ENCODE results near the gene CLIC4.

The CLIC4 gene

DNA sequence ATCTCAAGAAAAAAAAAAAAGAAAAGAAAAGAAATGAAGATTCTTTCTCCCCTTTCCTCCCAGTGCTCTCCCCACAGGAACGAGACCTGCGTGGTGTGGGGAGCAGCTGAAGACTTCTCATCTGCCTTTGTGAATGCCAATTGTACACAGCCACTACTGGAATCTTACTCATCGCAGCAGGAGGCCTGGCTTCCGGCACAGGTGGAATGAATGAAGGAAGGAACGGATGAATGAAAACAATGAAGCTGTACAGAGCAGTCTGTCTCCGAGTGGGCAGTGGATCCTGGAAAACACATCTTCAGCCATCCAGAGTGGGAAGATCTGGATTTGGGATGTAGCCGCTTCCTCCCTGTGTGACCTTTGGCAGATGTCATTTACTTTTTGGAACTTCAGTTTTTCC, 119.9 kb downstream of the CLIC4 start:
- no peak for DNase-seq
- in situ Hi-C loops (cut with HindIII; ENCODE audit: low pct_ligation_motif_present, low pct_unique_long_range_greater_than_20kb, low sequenced_read_pairs), result no loop called here

DNA sequence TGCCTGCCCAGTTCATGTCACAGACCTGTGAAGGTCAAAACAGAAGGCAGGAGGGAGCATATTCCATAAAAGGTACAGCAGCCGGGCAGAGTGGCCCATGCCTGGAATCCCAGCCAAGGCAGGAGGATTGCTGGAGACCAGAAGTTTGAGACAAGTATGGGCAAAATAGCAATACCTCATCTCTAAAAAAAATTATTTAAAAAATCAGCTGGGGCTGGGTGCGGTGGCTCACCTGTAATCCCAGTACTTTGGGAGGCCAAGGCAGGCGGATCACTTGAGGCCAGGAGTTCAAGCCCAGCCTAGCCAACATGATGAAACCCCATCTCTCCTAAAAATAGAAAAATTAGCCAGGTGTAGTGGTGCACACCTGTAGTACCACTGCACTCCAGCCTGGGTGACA, 120.3 kb downstream of the CLIC4 start:
- in situ Hi-C loops (cut with HindIII; ENCODE audit: low pct_ligation_motif_present, low pct_unique_long_range_greater_than_20kb, low sequenced_read_pairs), result no loop called here
- no peak for DNase-seq

- in situ Hi-C loops (cut with HindIII; ENCODE audit: low pct_ligation_motif_present, low pct_unique_long_range_greater_than_20kb, low sequenced_read_pairs), result no loop called here
- DNase-seq, result no peak
Observed at GRCh38 chr1:24866211-24867083, 121.2 kb downstream of the CLIC4 start.

GRCh38 chr1:24867084-24867870, 122.0 kb downstream of the CLIC4 start:
- DNase-seq, result no peak
- in situ Hi-C loops (cut with HindIII; ENCODE audit: low pct_ligation_motif_present, low pct_unique_long_range_greater_than_20kb, low sequenced_read_pairs), result no loop called here

GRCh38 chr1:24868016-24868875, 123.0 kb downstream of the CLIC4 start:
- in situ Hi-C loops (cut with HindIII; ENCODE audit: low pct_ligation_motif_present, low pct_unique_long_range_greater_than_20kb, low sequenced_read_pairs), result no loop called here
- DNase-seq, result no peak

GRCh38 chr1:24870551-24871195, 125.4 kb downstream of the CLIC4 start:
- DNase-seq, result no peak
- in situ Hi-C loops (cut with HindIII; ENCODE audit: low pct_ligation_motif_present, low pct_unique_long_range_greater_than_20kb, low sequenced_read_pairs), result no loop called here

DNA sequence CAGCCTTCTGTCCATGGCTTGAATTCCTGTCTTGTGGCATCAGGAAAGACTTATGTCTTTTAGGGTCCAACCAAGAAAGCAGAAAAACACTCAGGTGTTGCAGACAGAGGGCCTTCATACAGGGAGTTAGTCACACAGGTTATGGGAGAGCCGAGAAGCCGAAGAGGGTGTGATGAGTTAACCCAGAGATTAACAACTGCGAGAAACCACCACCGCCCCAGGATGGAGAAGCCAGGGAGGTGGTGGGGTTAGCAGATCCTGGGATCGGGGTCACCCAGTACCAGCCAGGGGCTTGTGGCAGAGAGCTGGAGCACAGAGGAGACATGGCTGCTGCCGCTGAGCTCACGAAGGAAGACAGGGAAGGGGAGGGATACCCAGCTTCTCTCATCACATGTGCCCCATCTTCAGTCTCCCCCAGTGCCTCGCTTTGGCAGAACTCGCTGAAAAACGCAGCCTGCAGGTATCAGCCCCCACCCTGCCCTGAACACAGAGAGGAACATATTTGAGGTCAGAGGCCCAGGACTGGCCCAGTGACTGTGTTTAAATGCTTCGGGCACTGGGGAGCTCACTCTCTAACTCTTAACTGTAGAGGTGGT, 126.2 kb downstream of the CLIC4 start:
- in situ Hi-C loops (cut with HindIII; ENCODE audit: low pct_ligation_motif_present, low pct_unique_long_range_greater_than_20kb, low sequenced_read_pairs), result no loop called here

GRCh38 chr1:24872061-24872850, 127.0 kb downstream of the CLIC4 start:
- in situ Hi-C loops (cut with HindIII; ENCODE audit: low pct_ligation_motif_present, low pct_unique_long_range_greater_than_20kb, low sequenced_read_pairs), result no loop called here
- no peak for DNase-seq

More for the DNA sequence above, 126.2 kb downstream of the CLIC4 start:
- no peak for DNase-seq

GRCh38 chr1:24873148-24873547, 127.9 kb downstream of the CLIC4 start:
- in situ Hi-C loops (cut with HindIII; ENCODE audit: low pct_ligation_motif_present, low pct_unique_long_range_greater_than_20kb, low sequenced_read_pairs), result no loop called here
- no peak for DNase-seq

DNA sequence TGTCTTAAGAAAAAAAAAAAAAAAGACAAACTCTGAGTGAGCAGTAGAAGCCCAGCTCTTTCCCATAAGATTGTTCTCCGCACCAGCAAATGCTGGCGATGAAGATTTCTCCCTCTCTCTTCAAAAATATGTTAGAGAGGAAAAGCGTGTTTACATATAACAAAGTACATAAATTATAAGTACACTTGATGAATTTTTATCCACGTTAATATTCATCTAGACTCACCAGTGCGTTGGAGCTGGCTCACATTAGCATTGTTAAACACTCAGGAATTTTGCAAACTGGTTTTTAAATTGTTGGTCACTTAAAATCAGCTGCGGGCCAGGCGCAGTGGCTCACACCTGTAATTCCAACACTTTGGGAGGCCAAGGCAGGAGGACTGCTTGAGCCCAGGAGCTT, 128.8 kb downstream of the CLIC4 start:
- no peak for DNase-seq
- in situ Hi-C loops (cut with HindIII; ENCODE audit: low pct_ligation_motif_present, low pct_unique_long_range_greater_than_20kb, low sequenced_read_pairs), result no loop called here

- in situ Hi-C loops (cut with HindIII; ENCODE audit: low pct_ligation_motif_present, low pct_unique_long_range_greater_than_20kb, low sequenced_read_pairs), result no loop called here
Observed at GRCh38 chr1:24874611-24875234, 129.5 kb downstream of the CLIC4 start.

DNA sequence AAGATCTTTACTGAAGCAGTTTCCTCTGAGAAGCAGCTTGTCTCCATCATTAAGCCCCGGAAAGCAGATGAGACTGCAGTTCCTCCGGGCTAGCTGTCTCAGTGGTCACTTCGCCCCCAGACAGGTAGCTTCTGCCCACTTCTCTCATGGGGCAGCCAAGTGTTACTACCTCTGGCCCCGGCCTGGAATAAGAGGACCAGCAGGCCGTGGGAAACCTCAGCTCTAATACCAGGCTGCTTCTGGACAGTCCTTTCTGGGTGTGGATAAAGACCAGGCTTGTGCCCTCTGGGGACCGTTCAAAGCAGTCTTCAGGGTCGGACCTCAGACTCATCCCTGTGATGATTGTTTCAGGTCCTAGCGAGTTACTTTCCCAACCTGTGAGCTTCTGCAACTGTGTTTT, 130.0 kb downstream of the CLIC4 start:
- no peak for DNase-seq
- in situ Hi-C loops (cut with HindIII; ENCODE audit: low pct_ligation_motif_present, low pct_unique_long_range_greater_than_20kb, low sequenced_read_pairs), result no loop called here

More at GRCh38 chr1:24874611-24875234, 129.5 kb downstream of the CLIC4 start:
- DNase-seq, result no peak

- DNase-seq, result no peak
- in situ Hi-C loops (cut with HindIII; ENCODE audit: low pct_ligation_motif_present, low pct_unique_long_range_greater_than_20kb, low sequenced_read_pairs), result no loop called here
Observed at GRCh38 chr1:24875991-24876506, 130.8 kb downstream of the CLIC4 start.

- in situ Hi-C loops (cut with HindIII; ENCODE audit: low pct_ligation_motif_present, low pct_unique_long_range_greater_than_20kb, low sequenced_read_pairs), result no loop called here
- DNase-seq, result no peak
Observed at GRCh38 chr1:24878045-24878444, 132.8 kb downstream of the CLIC4 start.

GRCh38 chr1:24878775-24879742, 133.8 kb downstream of the CLIC4 start:
- DNase-seq, result no peak
- in situ Hi-C loops (cut with HindIII; ENCODE audit: low pct_ligation_motif_present, low pct_unique_long_range_greater_than_20kb, low sequenced_read_pairs), result no loop called here

- DNase-seq, result no peak
- in situ Hi-C loops (cut with HindIII; ENCODE audit: low pct_ligation_motif_present, low pct_unique_long_range_greater_than_20kb, low sequenced_read_pairs), result no loop called here
Observed at GRCh38 chr1:24881034-24881433, 135.8 kb downstream of the CLIC4 start.
